Measurements from ENCODE around the gene NUTM2A.
"Not testable (repeated sequence)": the region's sequence is repeated elsewhere in the genome, so short reads cannot be mapped to it uniquely, and the experiment has no call there.

The NUTM2A gene

DNA sequence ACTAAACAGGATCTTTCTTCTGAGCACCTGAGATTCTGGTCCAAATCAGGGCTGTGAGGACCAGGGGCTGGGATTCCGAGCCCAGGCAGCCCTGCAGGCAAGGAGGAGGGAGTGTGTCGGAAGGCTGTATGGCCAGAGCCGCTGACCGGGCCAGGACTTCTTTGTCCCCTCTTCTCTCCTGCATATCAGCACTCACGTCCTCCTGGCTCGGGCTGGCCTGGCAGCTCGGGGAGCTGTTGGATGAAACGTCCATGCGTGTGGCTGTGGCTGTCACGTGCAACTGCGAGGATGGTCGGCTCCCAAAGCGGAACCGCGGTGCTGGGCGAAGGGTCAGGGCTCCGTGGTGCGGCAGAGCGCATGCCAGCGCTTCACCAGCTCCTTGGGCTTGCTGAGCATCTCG lies 11.4 kb upstream of the NUTM2A start:
- not testable (repeated sequence) for H3K9me3 ChIP-seq (replicated peaks in 1 of 2; ENCODE audit: control insufficient read depth in 2 of 2, insufficient read depth in 1 of 2, low read depth in 1 of 2, low read length in 2 of 2); H3K23ac ChIP-seq (ENCODE audit: low read depth, low read length, poor library complexity); H3K27ac ChIP-seq (replicated peaks; ENCODE audit: low read length); H2BK12ac ChIP-seq (ENCODE audit: low read length); DNase-seq (ENCODE audit: low spot score); H3K79me1 ChIP-seq (ENCODE audit: low read depth, low read length); H3K36me3 ChIP-seq (replicated peaks in 1 of 2; ENCODE audit: control insufficient read depth in 2 of 2, insufficient read depth in 2 of 2, low read length in 2 of 2); H3K18ac ChIP-seq (ENCODE audit: low read length); H3K9ac ChIP-seq (ENCODE audit: low read depth, low read length, poor library complexity); H3K27me3 ChIP-seq (ENCODE audit: control insufficient read depth in 3 of 3, insufficient read depth in 3 of 3, low read depth in 1 of 3, low read length in 3 of 3); H2BK120ac ChIP-seq (ENCODE audit: low read depth, low read length); H3K4me3 ChIP-seq (ENCODE audit: low read length in 2 of 2); H4K8ac ChIP-seq (ENCODE audit: low read depth, low read length); H3K14ac ChIP-seq (ENCODE audit: low read length); H2BK15ac ChIP-seq (ENCODE audit: low read length); H2AK5ac ChIP-seq (ENCODE audit: low read depth, low read length); H2BK5ac ChIP-seq (ENCODE audit: low read length); H3K4me2 ChIP-seq (ENCODE audit: insufficient read depth, low read length, poor library complexity, severe bottlenecking); H3K4me1 ChIP-seq (ENCODE audit: control insufficient read depth in 2 of 2, insufficient read depth in 1 of 2, low read depth in 1 of 2, low read length in 2 of 2); H2AFZ ChIP-seq (ENCODE audit: low read length); H4K91ac ChIP-seq (ENCODE audit: low read depth, low read length, poor library complexity); H3K4ac ChIP-seq (ENCODE audit: low read length)
- no CpG with 5 or more reads among the region's 21 CpGs for WGBS, 2 donors (ENCODE audit: extremely low coverage in 2 of 2, insufficient read length in 2 of 2, insufficient replicate concordance in 1 of 2)

DNA sequence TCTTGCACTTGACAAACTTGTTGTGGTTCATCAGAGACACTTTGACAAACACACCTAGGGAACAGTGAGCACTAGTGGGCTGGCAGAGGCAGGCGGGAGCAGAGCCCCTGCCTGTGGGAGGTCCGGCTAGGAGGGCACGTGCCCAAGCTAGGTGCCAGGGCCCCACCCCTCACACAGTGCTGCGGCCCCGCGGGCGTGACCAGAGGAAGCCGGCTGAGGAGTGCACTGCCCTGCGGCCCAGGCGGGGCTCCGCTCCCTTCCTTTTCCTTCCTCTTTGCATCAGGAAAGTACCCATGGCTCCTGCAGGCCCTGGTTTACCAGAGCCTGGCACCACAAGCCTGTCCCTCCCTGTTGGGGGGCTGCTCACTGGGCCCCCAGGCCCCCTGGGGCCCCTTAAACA lies 9.1 kb upstream of the NUTM2A start:
- H2AFZ ChIP-seq (ENCODE audit: low read length); H3K23ac ChIP-seq (ENCODE audit: low read depth, low read length, poor library complexity); H2BK120ac ChIP-seq (ENCODE audit: low read depth, low read length); H3K27ac ChIP-seq (replicated peaks; ENCODE audit: low read length); H3K36me3 ChIP-seq (replicated peaks in 1 of 2; ENCODE audit: control insufficient read depth in 2 of 2, insufficient read depth in 2 of 2, low read length in 2 of 2); H4K91ac ChIP-seq (ENCODE audit: low read depth, low read length, poor library complexity); H3K14ac ChIP-seq (ENCODE audit: low read length); H4K8ac ChIP-seq (ENCODE audit: low read depth, low read length); H3K18ac ChIP-seq (ENCODE audit: low read length); H3K4ac ChIP-seq (ENCODE audit: low read length); H2AK5ac ChIP-seq (ENCODE audit: low read depth, low read length); H3K79me1 ChIP-seq (ENCODE audit: low read depth, low read length); DNase-seq (ENCODE audit: low spot score); H3K4me2 ChIP-seq (ENCODE audit: insufficient read depth, low read length, poor library complexity, severe bottlenecking); H2BK15ac ChIP-seq (ENCODE audit: low read length); H3K9me3 ChIP-seq (replicated peaks in 1 of 2; ENCODE audit: control insufficient read depth in 2 of 2, insufficient read depth in 1 of 2, low read depth in 1 of 2, low read length in 2 of 2); H3K4me1 ChIP-seq (ENCODE audit: control insufficient read depth in 2 of 2, insufficient read depth in 1 of 2, low read depth in 1 of 2, low read length in 2 of 2); H2BK5ac ChIP-seq (ENCODE audit: low read length); H3K27me3 ChIP-seq (ENCODE audit: control insufficient read depth in 3 of 3, insufficient read depth in 3 of 3, low read depth in 1 of 3, low read length in 3 of 3); H3K4me3 ChIP-seq (ENCODE audit: low read length in 2 of 2); H2BK12ac ChIP-seq (ENCODE audit: low read length); H3K9ac ChIP-seq (ENCODE audit: low read depth, low read length, poor library complexity): not testable (repeated sequence)
- no CpG with 5 or more reads among the region's 11 CpGs for WGBS, 2 donors (ENCODE audit: extremely low coverage in 2 of 2, insufficient read length in 2 of 2, insufficient replicate concordance in 1 of 2)

DNA sequence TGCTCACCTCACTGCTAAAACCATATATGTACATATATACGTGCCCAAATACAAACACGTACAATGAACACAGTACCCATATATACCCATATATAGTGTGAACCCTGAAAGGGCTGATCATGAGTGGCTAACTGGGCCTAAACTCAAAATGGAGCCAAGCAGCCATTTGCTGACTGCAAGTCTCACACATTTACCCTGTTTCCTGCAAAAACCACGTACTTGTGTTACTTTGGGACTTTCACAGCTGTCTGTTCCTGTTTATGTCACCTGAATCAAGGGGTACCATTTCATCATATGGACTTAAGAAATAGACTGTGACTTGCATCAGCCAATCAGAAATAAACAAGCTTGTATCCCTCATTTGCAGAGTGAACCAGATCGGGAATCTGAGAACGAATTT lies 5.9 kb upstream of the NUTM2A start:
- not testable (repeated sequence) for DNase-seq (ENCODE audit: low spot score); H2BK15ac ChIP-seq (ENCODE audit: low read length); H2BK12ac ChIP-seq (ENCODE audit: low read length); H2BK120ac ChIP-seq (ENCODE audit: low read depth, low read length); H2AFZ ChIP-seq (ENCODE audit: low read length); H3K23ac ChIP-seq (ENCODE audit: low read depth, low read length, poor library complexity); H4K8ac ChIP-seq (ENCODE audit: low read depth, low read length); H2BK5ac ChIP-seq (ENCODE audit: low read length); H3K79me1 ChIP-seq (ENCODE audit: low read depth, low read length); H3K27ac ChIP-seq (replicated peaks; ENCODE audit: low read length); H3K4ac ChIP-seq (ENCODE audit: low read length); H3K4me3 ChIP-seq (ENCODE audit: low read length in 2 of 2); H3K14ac ChIP-seq (ENCODE audit: low read length); H3K9me3 ChIP-seq (replicated peaks in 1 of 2; ENCODE audit: control insufficient read depth in 2 of 2, insufficient read depth in 1 of 2, low read depth in 1 of 2, low read length in 2 of 2); H3K18ac ChIP-seq (ENCODE audit: low read length); H4K91ac ChIP-seq (ENCODE audit: low read depth, low read length, poor library complexity); H3K27me3 ChIP-seq (ENCODE audit: control insufficient read depth in 3 of 3, insufficient read depth in 3 of 3, low read depth in 1 of 3, low read length in 3 of 3); H3K4me1 ChIP-seq (ENCODE audit: control insufficient read depth in 2 of 2, insufficient read depth in 1 of 2, low read depth in 1 of 2, low read length in 2 of 2); H3K4me2 ChIP-seq (ENCODE audit: insufficient read depth, low read length, poor library complexity, severe bottlenecking); H2AK5ac ChIP-seq (ENCODE audit: low read depth, low read length); H3K36me3 ChIP-seq (replicated peaks in 1 of 2; ENCODE audit: control insufficient read depth in 2 of 2, insufficient read depth in 2 of 2, low read length in 2 of 2); H3K9ac ChIP-seq (ENCODE audit: low read depth, low read length, poor library complexity)
- no CpG with 5 or more reads among the region's 5 CpGs for WGBS, 2 donors (ENCODE audit: extremely low coverage in 2 of 2, insufficient read length in 2 of 2, insufficient replicate concordance in 1 of 2)

DNA sequence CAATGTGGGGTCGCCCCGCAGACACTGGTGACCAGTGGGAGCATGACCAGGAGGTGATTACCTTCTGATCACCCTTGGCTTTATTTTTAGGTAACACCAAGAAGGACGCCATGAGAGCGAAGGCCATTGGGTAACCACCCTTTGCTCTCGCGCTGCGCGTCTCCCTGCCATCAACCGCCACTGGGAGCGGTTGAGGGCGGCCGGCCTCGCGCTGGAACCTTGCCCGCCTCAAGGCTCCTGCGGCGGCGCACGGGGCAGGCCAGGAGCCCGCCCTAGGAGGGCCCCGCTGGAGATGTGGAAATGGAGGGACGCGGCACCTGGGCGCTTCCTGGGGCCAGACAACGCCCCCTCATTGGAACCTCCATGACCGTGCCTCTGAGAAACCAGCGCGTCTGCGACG lies 2.5 kb upstream of the NUTM2A start:
- H2BK120ac ChIP-seq (ENCODE audit: low read depth, low read length); DNase-seq (ENCODE audit: low spot score): not testable (repeated sequence)

More for the DNA sequence above, 2.5 kb upstream of the NUTM2A start:
- not testable (repeated sequence) for H3K27me3 ChIP-seq (ENCODE audit: control insufficient read depth in 3 of 3, insufficient read depth in 3 of 3, low read depth in 1 of 3, low read length in 3 of 3); H3K4me2 ChIP-seq (ENCODE audit: insufficient read depth, low read length, poor library complexity, severe bottlenecking); H3K4ac ChIP-seq (ENCODE audit: low read length); H2AK5ac ChIP-seq (ENCODE audit: low read depth, low read length); H3K36me3 ChIP-seq (replicated peaks in 1 of 2; ENCODE audit: control insufficient read depth in 2 of 2, insufficient read depth in 2 of 2, low read length in 2 of 2); H3K4me3 ChIP-seq (ENCODE audit: low read length in 2 of 2); H3K79me1 ChIP-seq (ENCODE audit: low read depth, low read length); H2BK15ac ChIP-seq (ENCODE audit: low read length); H3K18ac ChIP-seq (ENCODE audit: low read length); H3K23ac ChIP-seq (ENCODE audit: low read depth, low read length, poor library complexity); H3K9ac ChIP-seq (ENCODE audit: low read depth, low read length, poor library complexity); H3K14ac ChIP-seq (ENCODE audit: low read length); H3K4me1 ChIP-seq (ENCODE audit: control insufficient read depth in 2 of 2, insufficient read depth in 1 of 2, low read depth in 1 of 2, low read length in 2 of 2); H2AFZ ChIP-seq (ENCODE audit: low read length); H2BK5ac ChIP-seq (ENCODE audit: low read length); H3K9me3 ChIP-seq (replicated peaks in 1 of 2; ENCODE audit: control insufficient read depth in 2 of 2, insufficient read depth in 1 of 2, low read depth in 1 of 2, low read length in 2 of 2); H4K8ac ChIP-seq (ENCODE audit: low read depth, low read length); H2BK12ac ChIP-seq (ENCODE audit: low read length); H3K27ac ChIP-seq (replicated peaks; ENCODE audit: low read length); H4K91ac ChIP-seq (ENCODE audit: low read depth, low read length, poor library complexity)
- no CpG with 5 or more reads among the region's 30 CpGs for WGBS, 2 donors (ENCODE audit: extremely low coverage in 2 of 2, insufficient read length in 2 of 2, insufficient replicate concordance in 1 of 2)
